ENCODE data around the gene SUGT1.

DNA sequence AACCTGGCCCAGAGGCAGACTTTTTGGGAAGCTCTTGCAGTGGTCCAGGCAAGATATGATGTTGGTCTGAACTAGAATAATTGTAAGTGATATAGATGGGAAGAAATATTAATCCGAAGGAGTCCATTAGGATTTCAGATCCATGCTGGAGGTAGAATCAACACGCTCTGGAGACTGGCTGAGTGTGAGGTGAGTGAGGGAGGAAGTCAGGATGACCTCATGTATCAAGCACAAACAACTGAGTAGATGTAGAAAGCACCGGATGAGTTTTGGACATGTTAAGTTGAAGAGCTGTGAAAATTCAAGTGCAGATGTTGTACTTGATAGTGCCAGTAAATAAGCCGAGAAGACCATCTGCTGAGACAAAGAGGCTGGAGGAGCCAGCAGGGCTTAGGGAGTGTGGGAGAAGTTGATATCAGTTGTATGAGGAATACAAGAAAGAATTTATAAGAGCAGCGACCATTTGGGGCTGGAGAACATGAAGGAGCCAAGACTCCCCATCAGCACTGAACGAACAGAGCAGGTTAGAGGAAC lies 92.3 kb downstream of the SUGT1 start:
- TF ChIP-seq, protein P1, sequence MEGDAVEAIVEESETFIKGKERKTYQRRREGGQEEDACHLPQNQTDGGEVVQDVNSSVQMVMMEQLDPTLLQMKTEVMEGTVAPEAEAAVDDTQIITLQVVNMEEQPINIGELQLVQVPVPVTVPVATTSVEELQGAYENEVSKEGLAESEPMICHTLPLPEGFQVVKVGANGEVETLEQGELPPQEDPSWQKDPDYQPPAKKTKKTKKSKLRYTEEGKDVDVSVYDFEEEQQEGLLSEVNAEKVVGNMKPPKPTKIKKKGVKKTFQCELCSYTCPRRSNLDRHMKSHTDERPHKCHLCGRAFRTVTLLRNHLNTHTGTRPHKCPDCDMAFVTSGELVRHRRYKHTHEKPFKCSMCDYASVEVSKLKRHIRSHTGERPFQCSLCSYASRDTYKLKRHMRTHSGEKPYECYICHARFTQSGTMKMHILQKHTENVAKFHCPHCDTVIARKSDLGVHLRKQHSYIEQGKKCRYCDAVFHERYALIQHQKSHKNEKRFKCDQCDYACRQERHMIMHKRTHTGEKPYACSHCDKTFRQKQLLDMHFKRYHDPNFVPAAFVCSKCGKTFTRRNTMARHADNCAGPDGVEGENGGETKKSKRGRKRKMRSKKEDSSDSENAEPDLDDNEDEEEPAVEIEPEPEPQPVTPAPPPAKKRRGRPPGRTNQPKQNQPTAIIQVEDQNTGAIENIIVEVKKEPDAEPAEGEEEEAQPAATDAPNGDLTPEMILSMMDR (IDR thresholded peaks at IDR 0.05), result no peak
- no peak for TF ChIP-seq POLR2A (IDR thresholded peaks at IDR 0.05)
